ENCODE measurements around the gene PLXNA4. TPM values are rescaled to one million over a fixed set of nuclear protein-coding genes. Genes with fewer than 3 reads are reported as not detected.

PLXNA4 gene
- polyA plus RNA-seq, 3 donors: 12.1 to 14.9 (median 14.6) TPM

- DNase-seq (ENCODE audit: extremely low read depth in 1 of 11, low read depth in 9 of 11, low spot score in 4 of 11): no peak
Observed at GRCh38 chr7:132592936-132593335, 16.7 kb upstream of the PLXNA4 start.

- no peak for DNase-seq (ENCODE audit: extremely low read depth in 1 of 11, low read depth in 9 of 11, low spot score in 4 of 11)
Observed at GRCh38 chr7:132592231-132592920, 16.1 kb upstream of the PLXNA4 start.

GRCh38 chr7:132590162-132590561 lies 13.9 kb upstream of the PLXNA4 start:
- no peak for DNase-seq (ENCODE audit: extremely low read depth in 1 of 11, low read depth in 9 of 11, low spot score in 4 of 11)

- no peak for DNase-seq (ENCODE audit: extremely low read depth in 1 of 11, low read depth in 9 of 11, low spot score in 4 of 11)
Observed at GRCh38 chr7:132588596-132588995, 12.3 kb upstream of the PLXNA4 start.

GRCh38 chr7:132584796-132585494 lies 8.7 kb upstream of the PLXNA4 start:
- DNase-seq (ENCODE audit: extremely low read depth in 1 of 11, low read depth in 9 of 11, low spot score in 4 of 11): no peak

- DNase-seq (ENCODE audit: extremely low read depth in 1 of 11, low read depth in 9 of 11, low spot score in 4 of 11): no peak
Observed at GRCh38 chr7:132581431-132581830, 5.2 kb upstream of the PLXNA4 start.

GRCh38 chr7:132580717-132581285 lies 4.5 kb upstream of the PLXNA4 start:
- DNase-seq (ENCODE audit: extremely low read depth in 1 of 11, low read depth in 9 of 11, low spot score in 4 of 11): peak in 9 of 11 donors; percentile 69 to 85 (median 77)

GRCh38 chr7:132580277-132580676 lies 4.0 kb upstream of the PLXNA4 start:
- DNase-seq (ENCODE audit: extremely low read depth in 1 of 11, low read depth in 9 of 11, low spot score in 4 of 11): no peak

GRCh38 chr7:132579260-132579899 lies 3.1 kb upstream of the PLXNA4 start:
- DNase-seq (ENCODE audit: extremely low read depth in 1 of 11, low read depth in 9 of 11, low spot score in 4 of 11): no peak

- DNase-seq (ENCODE audit: extremely low read depth in 1 of 11, low read depth in 9 of 11, low spot score in 4 of 11): no peak
Observed at GRCh38 chr7:132578826-132579225, 2.6 kb upstream of the PLXNA4 start.

- DNase-seq (ENCODE audit: extremely low read depth in 1 of 11, low read depth in 9 of 11, low spot score in 4 of 11): no peak
Observed at GRCh38 chr7:132578050-132578370, 1.7 kb upstream of the PLXNA4 start.

GRCh38 chr7:132577206-132578049 lies 1.2 kb upstream of the PLXNA4 start:
- DNase-seq (ENCODE audit: extremely low read depth in 1 of 11, low read depth in 9 of 11, low spot score in 4 of 11): peak in 9 of 11 donors; percentile 66 to 87 (median 82)

GRCh38 chr7:132576721-132577085 lies 433 bp upstream of the PLXNA4 start:
- DNase-seq (ENCODE audit: extremely low read depth in 1 of 11, low read depth in 9 of 11, low spot score in 4 of 11): no peak

- peak in 4 of 11 donors; percentile 35 to 51 (median 41) for DNase-seq (ENCODE audit: extremely low read depth in 1 of 11, low read depth in 9 of 11, low spot score in 4 of 11)
Observed at GRCh38 chr7:132575419-132575981, 770 bp downstream of the PLXNA4 start.

GRCh38 chr7:132574223-132574622 lies 2.0 kb downstream of the PLXNA4 start:
- DNase-seq (ENCODE audit: extremely low read depth in 1 of 11, low read depth in 9 of 11, low spot score in 4 of 11): no peak

GRCh38 chr7:132573251-132573955 lies 2.9 kb downstream of the PLXNA4 start:
- DNase-seq (ENCODE audit: extremely low read depth in 1 of 11, low read depth in 9 of 11, low spot score in 4 of 11): peak in 1 of 11 donors; percentile 13

GRCh38 chr7:132572526-132572925 lies 3.7 kb downstream of the PLXNA4 start:
- DNase-seq (ENCODE audit: extremely low read depth in 1 of 11, low read depth in 9 of 11, low spot score in 4 of 11): peak in 1 of 11 donors; percentile 9

GRCh38 chr7:132571970-132572369 lies 4.3 kb downstream of the PLXNA4 start:
- DNase-seq (ENCODE audit: extremely low read depth in 1 of 11, low read depth in 9 of 11, low spot score in 4 of 11): no peak

All from renal cortex interstitium (tissue), 11 donors.